ENCODE results near the gene CASTOR2.

- TF ChIP-seq, protein P1, sequence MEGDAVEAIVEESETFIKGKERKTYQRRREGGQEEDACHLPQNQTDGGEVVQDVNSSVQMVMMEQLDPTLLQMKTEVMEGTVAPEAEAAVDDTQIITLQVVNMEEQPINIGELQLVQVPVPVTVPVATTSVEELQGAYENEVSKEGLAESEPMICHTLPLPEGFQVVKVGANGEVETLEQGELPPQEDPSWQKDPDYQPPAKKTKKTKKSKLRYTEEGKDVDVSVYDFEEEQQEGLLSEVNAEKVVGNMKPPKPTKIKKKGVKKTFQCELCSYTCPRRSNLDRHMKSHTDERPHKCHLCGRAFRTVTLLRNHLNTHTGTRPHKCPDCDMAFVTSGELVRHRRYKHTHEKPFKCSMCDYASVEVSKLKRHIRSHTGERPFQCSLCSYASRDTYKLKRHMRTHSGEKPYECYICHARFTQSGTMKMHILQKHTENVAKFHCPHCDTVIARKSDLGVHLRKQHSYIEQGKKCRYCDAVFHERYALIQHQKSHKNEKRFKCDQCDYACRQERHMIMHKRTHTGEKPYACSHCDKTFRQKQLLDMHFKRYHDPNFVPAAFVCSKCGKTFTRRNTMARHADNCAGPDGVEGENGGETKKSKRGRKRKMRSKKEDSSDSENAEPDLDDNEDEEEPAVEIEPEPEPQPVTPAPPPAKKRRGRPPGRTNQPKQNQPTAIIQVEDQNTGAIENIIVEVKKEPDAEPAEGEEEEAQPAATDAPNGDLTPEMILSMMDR (IDR thresholded peaks at IDR 0.05), result no peak
- TF ChIP-seq POLR2A (IDR thresholded peaks at IDR 0.05) (no peak), POLR2AphosphoS5 (IDR thresholded peaks at IDR 0.05) (no peak)
Observed at GRCh38 chr7:75039709-75040108, 75.2 kb downstream of the CASTOR2 start.

Data from breast epithelium (tissue), 3 donors.